HepG2 (cell line): ENCODE results near the gene PLXNB2. TPM values are rescaled to one million over a fixed set of nuclear protein-coding genes. Genes with fewer than 3 reads are reported as not detected.
A peak's percentile ranks its signal among the peaks of the same experiment; 100 is the strongest.

ENCODE experiments used
- ATF4 ChIP-seq, 2 experiments: fragments of 450-650 bp in 1 of 2; sonication (generic) in 1 of 2; formaldehyde crosslinking; IDR thresholded peaks; 2 replicates each; pipeline versions ENCODE4 v1.5.0 to v1.8.0; 2020 to 2022; ENCODE audit warnings: mild to moderate bottlenecking in 1 of 2, missing genetic modification reagents in 1 of 2
- ATF7 ChIP-seq, 2 experiments: fragments of 450-650 bp in 1 of 2; sonication (generic) in 1 of 2; formaldehyde crosslinking in 1 of 2; IDR thresholded peaks; 2 replicates each; pipeline versions ENCODE4 v1.4.0 to v1.6.1; 2016 to 2020; ENCODE audit warnings: antibody characterized with exemption in 1 of 2, mild to moderate bottlenecking in 1 of 2, missing genetic modification reagents in 1 of 2
- CC2D1A ChIP-seq: sonication (generic); formaldehyde crosslinking; IDR thresholded peaks from 2 replicates; pipeline ENCODE4 v1.8.1; 2023; ENCODE audit warnings: mild to moderate bottlenecking, missing genetic modification reagents
- CCAR2 ChIP-seq: fragments of 200-400 bp; formaldehyde crosslinking; optimal IDR thresholded peaks from 2 replicates; pipeline ENCODE3; 2018; ENCODE audit warnings: low read depth, mild to moderate bottlenecking, low read length, moderate library complexity
- CCDC6 ChIP-seq: sonication (generic); formaldehyde crosslinking; IDR thresholded peaks from 2 replicates; pipeline ENCODE4 v1.8.1; 2022; ENCODE audit warnings: mild to moderate bottlenecking, missing genetic modification reagents, moderate library complexity
- CREM ChIP-seq, 2 experiments: sonication (generic) in 1 of 2; formaldehyde crosslinking in 1 of 2; IDR thresholded peaks; 2 replicates each; pipeline versions ENCODE4 v1.4.0 to v1.6.1; 2016 to 2020; ENCODE audit warnings: antibody characterized with exemption in 1 of 2, mild to moderate bottlenecking in 1 of 2, missing genetic modification reagents in 1 of 2
- DNMT1 ChIP-seq: sonication (generic); formaldehyde crosslinking; IDR thresholded peaks from 2 replicates; pipeline ENCODE4 v1.5.1; 2020; ENCODE audit warnings: mild to moderate bottlenecking, missing genetic modification reagents
- EED ChIP-seq: sonication (generic); formaldehyde crosslinking; IDR thresholded peaks from 2 replicates; pipeline ENCODE4 v1.5.0; 2020; ENCODE audit warnings: mild to moderate bottlenecking, missing genetic modification reagents
- GATAD1 ChIP-seq: IDR thresholded peaks from 2 replicates; pipeline ENCODE4 v1.6.1; 2016; ENCODE audit warnings: missing genetic modification reagents, missing compliant biosample characterization
- GPBP1L1 ChIP-seq: sonication (generic); formaldehyde crosslinking; IDR thresholded peaks from 2 replicates; pipeline ENCODE4 v1.5.0; 2020; ENCODE audit warnings: mild to moderate bottlenecking, missing genetic modification reagents
- GRHL1 ChIP-seq: sonication (generic); formaldehyde crosslinking; conservative IDR thresholded peaks from 2 replicates; pipeline ENCODE4 v1.8.0; 2022; ENCODE audit warnings: missing genetic modification reagents
- HOMEZ ChIP-seq: IDR thresholded peaks from 2 replicates; pipeline ENCODE4 v1.6.1; 2016; ENCODE audit warnings: low read depth
- KLF6 ChIP-seq: IDR thresholded peaks from 2 replicates; pipeline ENCODE4 v1.8.0; 2016; ENCODE audit warnings: missing biosample characterization, missing genetic modification reagents
- MLLT10 ChIP-seq: sonication (generic); formaldehyde crosslinking; IDR thresholded peaks from 2 replicates; pipeline ENCODE4 v1.4.0; 2020; ENCODE audit warnings: missing genetic modification reagents
- NR2F6 ChIP-seq, 2 experiments: IDR thresholded peaks; 2 replicates each; pipeline ENCODE4 v1.6.1; 2016; ENCODE audit warnings: antibody characterized with exemption in 1 of 2, mild to moderate bottlenecking in 1 of 2
- PHF21A ChIP-seq: sonication (generic); formaldehyde crosslinking; IDR thresholded peaks from 2 replicates; pipeline ENCODE4 v1.5.0; 2020; ENCODE audit warnings: mild to moderate bottlenecking, missing genetic modification reagents
- SRSF4 ChIP-seq: fragments of 200-400 bp; formaldehyde crosslinking; IDR thresholded peaks from one replicate; pipeline ENCODE4 v1.6.1; 2018; ENCODE audit warnings: mild to moderate bottlenecking, low read depth, low read length, moderate library complexity; ENCODE audit not compliant: poor library complexity, severe bottlenecking
- TEAD3 ChIP-seq: optimal IDR thresholded peaks from 2 replicates; pipeline ENCODE3; 2016; ENCODE audit warnings: borderline replicate concordance
- THAP11 ChIP-seq: IDR thresholded peaks from 2 replicates; pipeline ENCODE4 v1.6.1; 2016; ENCODE audit warnings: missing biosample characterization, missing genetic modification reagents
- ZFP90 ChIP-seq: sonication (generic); formaldehyde crosslinking; IDR thresholded peaks from 2 replicates; pipeline ENCODE4 v1.8.0; 2022; ENCODE audit warnings: missing genetic modification reagents, mild to moderate bottlenecking, inconsistent platforms, borderline replicate concordance
- ZNF207 ChIP-seq: fragments of 450-650 bp; IDR thresholded peaks from 2 replicates; pipeline ENCODE4 v1.6.1; 2016; ENCODE audit warnings: antibody characterized with exemption, borderline replicate concordance
- ZNF782 ChIP-seq: sonication (generic); formaldehyde crosslinking; IDR thresholded peaks from 2 replicates; pipeline ENCODE4 v1.4.0; 2020; ENCODE audit warnings: missing genetic modification reagents, mild to moderate bottlenecking, borderline replicate concordance
- polyA plus RNA-seq, 8 experiments: library from polyadenylated mRNA; depleted of rRNA in 3 of 8; stranded (reverse) in 7 of 8; unstranded in 1 of 8; fragments of >200 nt; fragmentation: Illumina TruSeq in 4 of 8; extraction: Trizol in 4 of 8; gene quantifications; 2 replicates each; pipeline versions ENCODE4 v1.2.1 to v1.2.3, GENCODE V29; 2011 to 2016; ENCODE audit warnings: low read depth in 4 of 8, missing spikeins in 1 of 8, mixed read lengths in 1 of 8; ENCODE audit not compliant: insufficient read depth in 1 of 8
- total RNA-seq, 5 experiments: library from RNA; depleted of rRNA; stranded (reverse); fragments of >200 nt; fragmentation: Illumina TruSeq; extraction: Trizol; gene quantifications; 2 replicates each; pipeline ENCODE4 v1.2.3, GENCODE V29; 2016; ENCODE audit warnings: low read depth in 1 of 5
- TF ChIP-seq, protein P1 (sequence below): IDR thresholded peaks from 2 replicates; pipeline ENCODE4 v1.6.1; 2016

PLXNB2 gene
- total and polyA plus RNA-seq, 2 of the 13 experiments (the other 11 are each of a cell fraction or from before 2014, with no cell fraction given), result 32.6 to 68.9 TPM

GRCh38 chr22:50306753-50307749, at the start of gene PLXNB2 (continued):
- TF ChIP-seq HOMEZ (no peak), THAP11 (CRISPR knock-in tag) (no peak), ATF4 (CRISPR knock-in tag; IDR thresholded peaks at IDR 0.05) (no peak), KLF6 (CRISPR knock-in tag) (no peak), CCDC6 (CRISPR knock-in tag) (no peak), NR2F6 (IDR thresholded peaks at IDR 0.05) (no peak), NR2F6 (CRISPR knock-in tag; IDR thresholded peaks at IDR 0.05) (no peak), ZNF782 (0 out of 2 replicates have a peak, but pooled peaks have one; percentile 41), TEAD3 (CRISPR knock-in tag) (no peak), CC2D1A (no peak), EED (no peak), PHF21A (no peak), GPBP1L1 (CRISPR knock-in tag) (no peak), CCAR2 (no peak), MLLT10 (CRISPR knock-in tag) (no peak), GRHL1 (CRISPR knock-in tag) (no peak), ZNF207 (no peak), DNMT1 (CRISPR knock-in tag) (no peak), ATF7 (IDR thresholded peaks at IDR 0.05) (no peak), ATF7 (CRISPR knock-in tag; IDR thresholded peaks at IDR 0.05) (no peak), GATAD1 (no peak), SRSF4 (no peak), ZFP90 (CRISPR knock-in tag) (no peak; the same call in 1 of the 2 replicates), CREM (IDR thresholded peaks at IDR 0.05) (no peak), CREM (CRISPR knock-in tag; IDR thresholded peaks at IDR 0.05) (no peak)
- TF ChIP-seq, protein P1, sequence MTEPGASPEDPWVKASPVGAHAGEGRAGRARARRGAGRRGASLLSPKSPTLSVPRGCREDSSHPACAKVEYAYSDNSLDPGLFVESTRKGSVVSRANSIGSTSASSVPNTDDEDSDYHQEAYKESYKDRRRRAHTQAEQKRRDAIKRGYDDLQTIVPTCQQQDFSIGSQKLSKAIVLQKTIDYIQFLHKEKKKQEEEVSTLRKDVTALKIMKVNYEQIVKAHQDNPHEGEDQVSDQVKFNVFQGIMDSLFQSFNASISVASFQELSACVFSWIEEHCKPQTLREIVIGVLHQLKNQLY (CRISPR knock-in tag), result no peak
